CD1c-positive myeloid dendritic cell (primary cell): ENCODE data around the gene GDPD5.
A peak's percentile ranks its signal among the peaks of the same experiment; 100 is the strongest.

Experiments used
- DNase-seq: peaks from one replicate; pipeline ENCODE4 v3.0.0-alpha.2; 2016; ENCODE audit errors: extremely low spot score

Gene GDPD5

DNA sequence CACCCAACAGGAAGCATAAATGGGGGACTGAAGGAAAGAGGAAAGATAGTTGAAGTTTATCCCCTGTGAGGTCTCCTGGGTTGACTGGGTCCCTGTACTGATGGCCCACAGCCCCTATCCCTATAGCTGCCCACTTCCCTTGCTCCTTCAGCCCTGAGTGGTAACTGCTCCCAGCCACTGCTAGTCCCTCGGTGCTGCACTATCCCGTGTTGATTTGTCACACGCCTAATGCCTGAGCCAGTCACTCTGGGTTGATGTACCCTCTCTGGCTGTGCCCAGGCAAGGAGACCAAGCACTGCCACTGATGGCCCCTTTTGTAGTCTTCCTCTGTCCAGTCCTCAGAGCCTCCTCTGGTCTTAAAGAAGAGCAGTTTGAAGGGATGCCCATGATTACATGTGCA is 9.6 kb downstream of the GDPD5 start:
- DNase-seq: no peak

DNA sequence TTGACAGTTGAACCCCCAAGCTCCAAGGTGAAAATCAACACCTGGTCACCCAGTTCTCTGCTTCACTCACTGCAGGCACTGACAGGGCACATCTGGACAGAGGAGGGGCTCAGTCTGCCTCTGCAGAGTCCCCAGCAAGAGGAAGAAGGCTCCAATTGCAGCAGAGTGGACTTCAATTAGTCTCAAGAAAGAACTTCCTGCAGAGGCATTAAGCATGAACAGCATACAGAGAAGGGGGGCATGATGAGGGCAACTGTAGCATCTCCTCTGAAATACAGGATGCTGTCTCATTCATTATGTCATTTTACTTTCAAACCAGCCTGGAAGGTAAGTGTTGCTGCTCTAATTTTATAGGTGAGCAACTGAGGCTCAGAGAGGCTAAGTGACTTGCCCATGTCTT is 11.1 kb downstream of the GDPD5 start:
- no peak for DNase-seq

DNA sequence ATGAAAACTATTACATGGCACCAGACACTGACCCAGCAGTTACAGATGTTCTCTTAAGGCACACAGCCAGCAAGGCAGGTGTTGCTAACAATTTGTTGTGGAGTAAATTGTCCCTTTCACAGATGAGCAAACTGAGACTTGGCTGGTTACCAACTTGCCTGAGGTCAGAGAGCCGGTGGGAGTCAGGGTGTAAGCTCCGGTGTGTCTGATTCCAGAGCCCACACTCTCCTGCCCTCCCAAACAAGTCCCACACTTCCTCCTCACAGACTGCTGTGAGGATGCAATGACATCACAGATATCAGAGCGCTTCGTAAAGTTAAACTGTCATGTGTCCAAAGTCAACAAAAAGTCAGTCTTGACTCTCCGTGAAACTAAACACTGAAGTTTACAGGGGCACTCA is 12.5 kb downstream of the GDPD5 start:
- no peak for DNase-seq

DNA sequence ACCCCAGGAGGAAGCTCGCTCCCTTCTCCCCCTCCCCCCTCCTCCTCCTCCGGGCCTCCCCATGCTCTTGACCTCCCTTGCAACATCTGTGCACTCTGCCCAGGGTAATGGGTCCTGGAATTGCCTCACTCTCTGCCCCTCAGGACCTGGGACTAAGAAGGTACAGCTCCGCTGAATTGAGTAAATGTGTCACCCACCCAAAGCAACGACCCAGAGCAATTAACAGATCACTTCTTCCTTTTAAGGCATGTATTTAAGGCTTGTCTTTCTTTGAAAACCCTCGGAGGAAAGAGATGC is 15.1 kb downstream of the GDPD5 start:
- DNase-seq: no peak

DNA sequence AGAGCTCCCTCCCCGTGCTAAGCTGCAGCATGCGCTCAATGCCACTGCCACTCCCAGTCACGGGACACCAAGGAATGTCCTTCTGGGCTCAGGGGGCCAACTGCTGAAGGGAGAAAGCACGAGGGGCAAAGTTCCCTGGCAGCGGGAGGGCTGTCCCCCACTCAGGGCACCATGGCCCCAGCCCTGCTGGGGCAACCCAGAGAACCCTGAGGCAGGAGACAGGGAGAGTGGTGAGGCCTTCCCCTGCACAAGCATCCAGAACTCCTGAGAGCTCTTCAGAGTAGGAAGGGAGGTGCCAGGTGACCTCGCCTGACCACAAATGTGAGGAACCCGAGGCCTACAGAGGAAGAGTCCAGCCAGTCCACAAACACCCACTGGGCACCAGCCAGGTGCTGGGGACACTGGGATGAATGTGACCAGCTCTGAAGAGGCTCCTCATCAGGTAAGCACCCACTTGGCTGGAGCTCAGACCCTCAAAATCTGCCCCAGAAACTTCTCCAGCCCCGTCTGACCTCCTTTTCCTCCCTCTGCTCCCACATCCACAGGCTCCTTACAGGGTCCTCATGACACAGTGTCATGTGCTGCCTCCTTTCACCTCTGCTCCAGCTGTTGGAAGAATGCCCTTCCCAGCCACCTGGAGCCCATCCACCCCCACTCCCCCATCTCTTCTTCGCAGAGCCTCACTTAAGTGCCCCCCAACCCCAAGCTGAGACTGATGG is 15.6 kb downstream of the GDPD5 start:
- no peak for DNase-seq

DNA sequence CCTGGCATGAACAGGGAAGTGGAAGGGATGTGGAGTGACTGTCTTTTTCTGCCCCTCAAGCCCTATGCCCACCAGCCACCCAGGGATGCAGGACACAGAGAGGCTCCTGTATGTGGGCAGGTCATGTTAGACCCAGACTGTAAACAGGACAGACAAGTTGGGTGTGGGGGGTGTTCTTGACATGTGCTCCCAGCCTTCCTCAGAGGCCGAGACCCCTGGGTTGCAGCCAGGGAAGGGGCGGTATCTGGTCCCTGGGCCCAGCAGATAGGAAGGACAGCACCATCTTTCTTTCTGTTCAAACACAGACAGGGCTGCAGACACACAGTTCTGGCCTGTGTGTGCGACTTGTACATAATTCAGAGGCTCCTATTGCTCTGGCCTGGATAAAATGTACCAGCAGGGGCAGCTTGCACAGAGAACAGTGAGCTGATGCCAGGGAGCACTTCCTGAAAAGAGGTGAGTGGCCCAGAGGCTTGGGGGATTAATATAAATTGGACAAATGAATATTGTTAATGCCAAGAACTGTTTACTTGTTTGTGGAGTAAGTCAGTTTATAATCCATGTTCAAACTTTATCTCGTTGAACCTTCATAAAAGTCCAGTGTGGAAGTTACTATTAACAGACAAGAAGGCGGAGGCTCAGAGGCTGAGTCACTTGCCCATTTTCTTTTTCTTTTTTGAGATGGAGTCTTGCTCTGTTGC is 16.6 kb downstream of the GDPD5 start:
- no peak for DNase-seq

DNA sequence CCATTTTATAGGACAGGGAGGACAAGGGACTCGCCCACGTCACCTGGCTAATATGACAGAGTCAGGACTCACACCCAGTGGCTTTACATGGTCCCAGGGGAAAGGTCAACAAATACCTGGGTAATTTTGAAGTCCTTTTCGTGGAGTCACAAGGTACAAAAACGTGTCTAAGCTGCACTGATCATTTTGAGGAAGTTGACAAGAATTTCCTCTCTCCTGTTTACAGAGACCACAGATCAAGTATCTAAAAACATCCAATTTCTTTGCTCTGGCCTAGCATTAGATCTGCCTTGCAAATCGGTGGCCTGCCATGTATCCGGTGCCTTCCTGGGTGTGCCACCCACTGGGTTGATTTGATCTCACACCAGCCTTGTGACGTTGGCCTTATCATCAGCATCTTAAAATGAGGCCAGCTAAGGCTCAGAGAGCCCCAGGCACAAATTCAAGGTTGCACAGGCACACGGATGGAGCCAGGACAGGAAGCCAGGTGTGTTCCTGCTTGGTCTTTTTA is 17.6 kb downstream of the GDPD5 start:
- DNase-seq: peak; percentile 28

DNA sequence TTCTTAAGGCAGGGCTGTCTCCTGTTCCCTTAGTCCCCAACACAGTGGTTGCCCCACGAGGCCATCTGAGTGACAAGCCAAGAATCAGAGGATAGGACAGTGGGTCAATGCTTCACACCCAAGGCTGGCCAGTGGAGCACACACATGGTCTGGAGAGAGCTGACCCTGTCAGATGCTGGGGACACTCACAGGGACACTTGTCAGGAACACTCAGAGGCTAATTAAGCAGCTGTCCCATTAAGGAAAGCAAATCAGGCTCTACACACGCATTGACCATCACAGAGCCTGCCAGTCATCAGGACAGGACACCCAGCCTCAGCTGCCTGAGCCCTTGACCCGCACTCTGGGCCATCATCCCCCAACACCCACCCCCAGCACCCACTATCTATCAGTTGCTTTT is 18.2 kb downstream of the GDPD5 start:
- no peak for DNase-seq

DNA sequence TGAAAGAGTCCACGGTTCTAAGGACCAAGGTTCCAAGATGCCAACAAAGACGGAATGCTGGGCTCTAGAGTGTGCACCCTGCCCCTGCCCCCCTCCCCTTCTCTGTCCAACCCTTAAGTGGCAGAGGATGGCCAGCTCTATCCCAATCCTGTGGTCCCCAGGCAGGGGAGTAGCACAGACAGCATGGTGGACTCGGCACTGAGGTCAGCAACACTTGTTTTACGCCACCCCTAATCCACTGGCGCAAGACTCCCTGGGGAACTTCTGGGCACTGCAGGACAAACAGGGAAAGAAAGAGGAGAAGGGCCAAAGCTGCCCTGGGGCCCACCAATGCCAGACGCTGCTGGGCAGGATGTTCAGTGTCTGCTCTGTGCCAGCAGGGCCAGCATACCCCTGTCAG is 18.9 kb downstream of the GDPD5 start:
- no peak for DNase-seq

DNA sequence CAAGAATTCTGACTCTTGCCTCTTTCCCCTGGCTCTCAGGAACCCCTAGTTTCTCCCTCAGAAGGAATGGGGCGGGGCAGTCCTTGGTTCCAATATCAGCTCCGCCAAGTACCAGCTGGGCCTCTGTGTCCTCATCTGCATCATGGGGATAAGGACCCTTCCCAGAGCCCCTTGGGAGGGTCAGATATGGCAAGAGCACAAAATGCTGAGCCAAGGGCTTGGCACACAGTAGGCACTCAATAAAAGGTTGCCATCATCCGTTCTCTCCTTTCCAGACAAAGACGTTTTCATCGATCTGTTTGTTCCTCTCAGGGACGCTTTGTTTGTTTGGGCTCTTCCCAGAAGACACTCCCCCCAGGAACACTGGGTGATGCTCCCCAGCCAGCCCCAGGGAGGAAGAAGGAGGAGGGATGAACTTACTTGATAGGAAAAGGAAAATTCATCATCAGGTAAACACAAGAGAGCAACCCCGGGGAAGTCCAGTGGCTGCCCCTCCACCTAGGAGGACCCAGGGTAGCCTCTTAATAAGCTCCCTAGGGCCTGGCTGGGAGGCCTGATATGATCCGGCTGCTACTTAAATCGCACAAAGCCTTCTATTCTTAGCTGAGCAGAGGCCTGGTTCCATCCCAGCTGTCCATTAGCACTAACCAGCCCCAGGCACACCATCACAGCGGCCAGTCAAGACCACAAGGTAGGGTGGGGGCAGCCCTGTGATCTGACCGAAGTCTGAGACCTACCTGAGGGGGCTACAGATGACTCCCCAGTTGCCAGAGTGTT is 19.6 kb downstream of the GDPD5 start:
- no peak for DNase-seq

DNA sequence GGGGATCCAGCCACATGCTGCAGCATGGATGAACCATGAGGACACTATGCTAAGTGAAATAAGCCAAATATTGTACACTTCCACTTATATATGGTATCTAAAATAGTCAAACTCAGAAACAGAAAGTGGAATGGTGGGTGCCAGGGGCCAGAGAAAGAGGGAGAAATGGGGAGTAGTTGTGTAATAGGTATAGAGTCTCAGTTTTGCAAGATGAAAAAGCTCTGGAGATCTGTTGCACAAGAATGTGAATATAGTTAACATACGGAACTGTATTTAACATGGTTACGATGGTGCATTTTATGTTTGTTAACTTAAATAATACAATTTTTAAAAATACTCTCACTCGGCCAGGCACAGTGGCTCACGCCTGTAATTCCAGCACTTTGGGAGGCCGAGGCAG is 21.2 kb downstream of the GDPD5 start:
- no peak for DNase-seq

DNA sequence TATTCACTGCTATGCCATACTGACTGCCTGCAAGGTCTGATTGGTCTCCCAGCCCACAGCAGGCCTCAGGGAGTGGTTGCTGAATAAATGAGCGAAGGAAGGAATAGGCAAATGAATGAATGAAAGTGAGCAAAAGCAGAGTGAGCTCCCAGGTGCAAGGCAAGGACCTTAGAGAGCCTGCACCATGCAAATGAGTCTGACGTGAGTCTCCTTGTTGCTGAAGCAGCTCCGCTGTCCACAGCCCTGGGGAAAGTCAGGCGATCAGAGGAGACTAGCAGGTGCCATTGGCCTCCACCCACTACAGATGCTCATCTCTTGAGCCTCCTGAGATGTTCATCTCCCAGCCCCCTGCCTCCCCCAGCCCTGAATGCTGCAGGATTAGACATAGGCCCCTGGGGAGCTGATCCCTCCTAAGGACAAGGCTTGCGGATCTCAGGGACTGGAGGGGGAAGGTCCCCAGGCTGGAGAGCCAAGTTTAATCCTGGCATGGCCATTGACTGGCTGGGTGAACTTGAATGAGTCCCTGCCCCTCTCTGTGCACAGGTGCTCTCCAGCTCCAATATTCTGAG is 22.1 kb downstream of the GDPD5 start:
- no peak for DNase-seq

DNA sequence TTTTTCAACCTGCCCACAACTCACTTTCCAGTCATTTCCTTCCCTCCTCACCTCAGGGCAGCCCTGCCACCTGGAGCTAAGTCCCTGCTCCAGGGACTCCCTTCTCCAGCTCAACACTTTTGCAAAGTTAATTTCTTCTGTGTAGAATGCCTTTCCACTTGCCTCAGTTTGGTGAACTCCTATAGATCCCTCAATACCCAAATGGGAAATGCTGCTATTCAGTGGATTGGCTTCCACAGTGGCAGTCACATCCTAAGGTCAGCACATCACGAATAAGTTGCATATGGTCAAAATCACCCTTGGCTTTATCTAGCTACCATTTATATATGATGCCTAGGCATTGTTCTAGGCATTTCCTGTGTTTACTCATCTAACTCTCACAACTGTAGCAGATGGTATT is 23.6 kb downstream of the GDPD5 start:
- DNase-seq: no peak

DNA sequence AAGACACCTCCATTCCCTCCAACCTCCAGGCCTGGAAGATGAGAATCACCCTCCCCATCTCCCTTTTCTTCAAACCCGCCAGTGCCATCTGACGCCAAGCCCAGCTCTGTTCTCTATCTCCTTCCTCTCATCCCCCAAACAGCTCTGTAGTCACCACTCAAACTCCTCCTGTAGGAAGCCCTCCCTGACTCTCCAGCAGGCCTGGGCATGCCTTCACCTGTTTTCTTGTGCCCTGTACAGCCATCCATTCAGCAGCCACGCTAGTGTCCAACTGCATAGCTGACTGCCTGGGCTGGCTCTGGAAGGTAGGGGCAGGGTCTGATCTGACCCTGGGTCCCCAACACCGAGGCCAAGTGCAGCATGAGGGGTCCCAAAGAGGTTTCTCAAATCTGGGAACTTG is 25.0 kb downstream of the GDPD5 start:
- no peak for DNase-seq

DNA sequence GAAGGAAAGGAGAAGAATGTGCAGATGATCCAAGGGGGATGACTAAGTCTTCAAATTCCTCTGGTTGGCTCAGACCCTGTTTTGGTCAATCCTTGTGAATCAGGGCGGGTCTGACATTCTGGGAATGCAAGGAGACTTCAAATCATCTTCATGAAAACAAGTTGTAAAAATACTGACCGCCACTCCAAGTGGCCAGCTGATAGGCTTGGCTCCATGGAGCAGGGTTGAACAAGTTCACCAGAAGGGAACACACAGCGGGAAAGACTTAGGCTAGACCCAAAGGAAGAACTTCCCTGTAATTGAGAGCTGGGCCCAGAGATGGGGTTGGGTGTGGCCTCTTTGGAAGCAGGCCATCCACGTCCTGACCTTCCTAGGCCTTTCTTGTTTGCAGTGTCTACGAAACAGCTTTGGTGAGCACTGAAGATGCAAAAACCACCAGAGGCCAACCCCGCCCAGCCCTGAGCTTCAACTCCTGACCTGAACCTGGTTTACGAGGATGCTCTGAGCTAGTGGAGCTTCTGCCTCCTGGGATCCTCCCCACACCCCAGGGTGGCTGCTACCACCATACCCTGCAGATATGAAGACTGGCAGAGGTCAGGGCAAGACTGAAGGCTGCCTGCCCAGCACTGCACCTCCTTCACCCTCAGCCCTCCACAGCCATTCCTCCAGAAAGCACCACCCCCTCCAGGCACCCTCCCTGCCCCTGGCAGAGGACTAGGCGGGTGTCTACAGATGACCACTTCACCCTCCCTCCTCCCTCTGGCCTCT is 26.1 kb downstream of the GDPD5 start:
- no peak for DNase-seq

DNA sequence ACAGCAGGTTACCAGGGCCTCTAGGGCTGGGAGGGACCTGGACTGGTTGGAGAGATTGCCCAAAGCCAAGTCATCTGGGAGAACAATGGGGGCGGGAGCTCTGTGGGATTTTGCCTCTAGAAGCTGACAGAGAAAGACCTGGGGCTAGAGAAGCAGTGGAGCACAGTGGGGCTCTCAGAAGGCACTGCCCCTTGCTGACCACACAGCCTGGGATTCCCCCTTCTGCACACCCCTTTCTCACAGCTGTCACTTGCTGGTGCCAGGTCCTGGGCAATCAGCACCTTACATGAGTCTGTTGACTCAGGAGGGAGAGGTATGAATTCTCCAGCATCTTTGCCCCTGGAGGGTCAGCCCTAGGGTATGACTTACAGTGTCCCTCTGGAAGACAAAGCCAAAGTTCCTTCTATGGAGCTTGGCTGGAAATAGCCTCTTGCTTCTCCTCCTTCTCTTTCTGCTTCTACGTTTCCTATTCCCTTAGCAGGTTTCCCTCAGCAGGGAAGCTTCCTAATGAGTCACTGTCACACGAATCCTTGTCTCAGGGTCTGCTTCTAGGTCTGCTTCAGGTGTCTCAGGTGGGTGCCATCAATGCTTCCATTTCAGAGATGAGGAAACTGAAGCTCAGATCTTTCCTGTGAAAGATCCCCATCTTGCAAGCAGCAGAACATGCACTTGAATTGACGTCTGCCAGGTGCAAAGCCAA is 27.0 kb downstream of the GDPD5 start:
- no peak for DNase-seq

DNA sequence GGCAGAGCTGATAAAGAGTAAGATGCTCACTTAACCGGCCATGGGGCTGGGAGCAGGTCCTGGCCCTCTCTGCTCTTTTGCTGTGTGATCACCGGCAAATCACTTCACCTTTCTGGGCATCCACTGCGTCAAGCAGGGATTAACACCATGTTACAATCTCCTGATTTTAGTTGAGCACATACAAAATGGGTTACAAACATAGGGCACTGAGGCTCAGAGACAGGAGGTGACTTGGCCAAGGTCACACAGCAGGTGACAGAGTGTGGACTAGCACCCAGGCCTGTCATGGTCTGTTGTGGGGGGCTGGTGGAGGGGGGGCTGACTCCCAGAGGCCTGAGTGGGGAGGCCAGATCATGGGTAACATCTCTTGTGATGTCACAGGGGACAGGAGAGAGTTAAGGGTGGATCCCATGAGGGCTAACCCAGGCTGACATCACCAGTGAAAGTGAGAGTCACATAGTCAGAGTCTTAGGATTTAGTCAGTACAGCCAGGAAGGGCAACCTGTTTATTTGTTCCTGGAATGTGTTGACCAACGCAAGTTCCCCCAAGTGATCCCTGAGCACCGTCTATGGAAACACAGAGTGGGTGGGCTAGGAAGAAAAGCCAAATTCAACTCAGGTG is 27.8 kb downstream of the GDPD5 start:
- no peak for DNase-seq

DNA sequence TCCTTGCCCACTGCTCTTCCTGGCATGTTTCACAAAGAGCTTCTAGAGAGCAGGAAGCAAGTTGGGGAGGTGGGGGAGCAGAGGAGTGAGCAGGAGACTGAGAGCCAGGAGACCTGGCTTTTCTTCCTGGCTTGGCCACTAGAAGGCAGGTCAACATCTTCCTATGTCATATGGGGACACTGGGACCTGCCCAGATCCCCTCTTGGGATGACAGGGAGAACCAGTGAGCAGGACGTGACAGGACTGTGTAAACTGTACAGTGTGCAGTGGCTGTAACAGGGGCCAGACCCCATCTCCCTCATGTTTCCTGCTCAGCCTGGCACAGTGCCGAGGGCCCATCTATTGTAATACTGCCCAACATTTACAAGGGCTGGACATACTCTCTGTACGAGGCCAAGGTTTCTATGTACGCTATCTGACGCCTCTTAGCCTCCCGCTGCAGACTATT is 29.4 kb downstream of the GDPD5 start:
- DNase-seq: no peak

DNA sequence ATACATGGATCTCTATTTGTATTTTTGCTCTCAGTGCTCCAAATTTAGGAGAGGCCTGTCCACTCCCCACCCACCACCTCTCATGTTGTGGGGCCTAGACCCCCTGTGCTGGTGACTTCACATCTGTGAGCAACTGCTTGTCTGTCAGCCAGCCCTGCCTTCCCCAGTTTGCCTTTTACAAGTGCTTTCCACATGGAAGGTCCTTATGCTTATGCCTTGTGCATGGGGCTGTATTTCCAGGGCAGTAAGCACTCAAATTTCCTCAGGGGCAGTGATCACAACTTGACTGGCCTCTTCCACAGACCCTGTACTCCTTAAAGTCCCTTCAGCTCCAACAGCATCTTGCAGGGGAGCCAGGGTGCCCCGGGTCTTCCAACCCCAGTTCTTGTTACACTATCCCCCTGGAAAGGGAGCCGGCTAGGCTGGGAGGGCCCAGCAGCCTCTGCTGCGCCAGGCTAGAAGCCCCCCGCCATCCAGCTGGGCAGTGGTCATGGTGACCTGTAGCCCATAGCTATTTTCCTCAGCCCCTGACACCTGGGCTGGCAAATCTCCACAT is 29.9 kb downstream of the GDPD5 start:
- no peak for DNase-seq

DNA sequence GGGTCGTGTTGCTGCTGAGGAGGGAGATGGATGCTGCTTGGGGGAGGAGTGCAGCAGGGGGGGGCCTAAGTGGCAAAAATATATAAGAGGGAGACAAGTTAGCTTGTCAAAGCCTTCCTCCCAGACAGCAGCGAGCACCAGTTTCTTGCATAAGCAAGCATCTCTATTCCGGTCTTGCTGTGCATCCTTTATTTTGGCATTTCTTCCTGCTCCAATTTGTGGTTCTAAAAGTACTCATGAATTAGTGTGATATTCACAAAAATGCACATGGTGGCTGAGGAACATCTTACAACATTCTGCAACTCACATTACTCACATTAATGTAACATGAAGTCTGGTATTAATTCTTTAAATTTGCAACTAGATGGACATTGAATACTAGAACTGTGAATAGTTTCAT is 32.1 kb downstream of the GDPD5 start:
- DNase-seq: no peak
